ENCODE data around the gene NIPAL3. TPM values are rescaled to one million over a fixed set of nuclear protein-coding genes. Genes with fewer than 3 reads are reported as not detected.

NIPAL3 gene
- total RNA-seq, 1 experiment from 2014 or later, result 7.7 TPM

DNA sequence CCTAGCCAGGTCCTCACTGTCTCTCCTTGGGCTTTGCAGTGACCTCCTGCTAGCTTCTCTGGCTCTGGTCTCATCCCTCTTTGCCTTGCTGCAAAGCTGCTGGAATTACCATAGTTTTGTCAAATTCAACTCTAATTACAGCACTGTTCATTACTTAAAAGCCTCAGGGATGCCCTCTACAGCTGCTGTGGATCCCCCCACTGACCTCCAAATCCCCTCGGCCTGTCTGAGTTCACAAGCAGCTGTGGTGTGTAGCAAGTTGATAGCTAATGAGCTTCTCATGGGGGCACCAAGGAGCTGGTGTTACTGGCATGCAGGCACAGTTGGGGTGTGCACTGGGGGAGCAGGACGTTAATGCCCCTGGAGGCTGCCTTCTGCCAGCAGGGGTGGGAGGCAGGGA is 24.8 kb downstream of the NIPAL3 start:
- Histone ChIP-seq H4K8ac (replicated peaks; ENCODE audit: insufficient read length, low read depth, low read length) (no peak overlapping the region), H3K4ac (ENCODE audit: low read depth, low read length) (no peak overlapping the region), H2AFZ (ENCODE audit: low read length) (no peak overlapping the region), H2BK120ac (ENCODE audit: low read depth, low read length, poor library complexity, severe bottlenecking) (no peak overlapping the region), H3K79me2 (ENCODE audit: insufficient read depth, low read length) (no peaks in the 10 kb centered on the region), H2AK5ac (ENCODE audit: insufficient read length, low read length) (no peak overlapping the region), H2BK15ac (ENCODE audit: low read depth, low read length) (no peak overlapping the region), H3K14ac (ENCODE audit: insufficient read depth, low read length) (no peak overlapping the region), H4K20me1 (ENCODE audit: control insufficient read depth, insufficient read depth, insufficient read length) (no peaks in the 10 kb centered on the region), H2BK5ac (ENCODE audit: insufficient read length, low read length) (no peak overlapping the region), H4K5ac (ENCODE audit: insufficient read length, low read depth, low read length) (no peak overlapping the region), H2BK20ac (ENCODE audit: low read depth, low read length, poor library complexity, severe bottlenecking) (no peak overlapping the region), H3K23ac (ENCODE audit: insufficient read length, low read depth, low read length) (no peak overlapping the region), H3K27ac (ENCODE audit: insufficient read length, low read depth, low read length) (no peak overlapping the region), H3K79me1 (ENCODE audit: insufficient read depth, low read depth, low read length, poor library complexity, severe bottlenecking) (no peaks in the 10 kb centered on the region), H2BK12ac (ENCODE audit: insufficient read length, low read depth, low read length) (no peak overlapping the region), H3K4me2 (ENCODE audit: insufficient read depth, insufficient read length, low read length) (no peak overlapping the region), H3K23me2 (ENCODE audit: insufficient read length, low read depth, low read length, poor library complexity, severe bottlenecking) (no peaks in the 10 kb centered on the region), H3T11ph (ENCODE audit: low read length) (no peak overlapping the region), H3K18ac (ENCODE audit: insufficient read length, low read depth, low read length) (no peak overlapping the region), H4K91ac (ENCODE audit: insufficient read length, low read depth, low read length) (no peak overlapping the region), H3K27me3 (ENCODE audit: insufficient read depth, low read length) (no peaks in the 10 kb centered on the region), H3K4me1 (ENCODE audit: insufficient read depth, low read length) (no peaks in the 10 kb centered on the region), H3K9me3 (ENCODE audit: control insufficient read depth, low read depth, low read length) (no peaks in the 10 kb centered on the region), H3K56ac (ENCODE audit: insufficient read length, low read depth, low read length) (no peak overlapping the region), H3K9ac (ENCODE audit: extremely low read depth, insufficient read length, low read length) (no peak overlapping the region)
- no peak for DNase-seq
- no peak overlapping the region for H3K4me3 Mint-ChIP-seq
- H3K27ac Mint-ChIP-seq, result peak overlapping the region in 1 of 3 experiments; percentile 78; a peak in 2 of 7 replicates
- WGBS (ENCODE audit: extremely low coverage, insufficient read length, low lambda C conversion rate), result no CpG with 5 or more reads among the region's 2 CpGs
- H3K36me3 Mint-ChIP-seq (ENCODE audit: insufficient read depth in 1 of 3, low read depth in 3 of 3), result no peaks in the 10 kb centered on the region
- H3K4me1 Mint-ChIP-seq, result peaks cover 11 to 34% of the 10 kb centered on the region in 2 experiments
- TF ChIP-seq, protein P1, sequence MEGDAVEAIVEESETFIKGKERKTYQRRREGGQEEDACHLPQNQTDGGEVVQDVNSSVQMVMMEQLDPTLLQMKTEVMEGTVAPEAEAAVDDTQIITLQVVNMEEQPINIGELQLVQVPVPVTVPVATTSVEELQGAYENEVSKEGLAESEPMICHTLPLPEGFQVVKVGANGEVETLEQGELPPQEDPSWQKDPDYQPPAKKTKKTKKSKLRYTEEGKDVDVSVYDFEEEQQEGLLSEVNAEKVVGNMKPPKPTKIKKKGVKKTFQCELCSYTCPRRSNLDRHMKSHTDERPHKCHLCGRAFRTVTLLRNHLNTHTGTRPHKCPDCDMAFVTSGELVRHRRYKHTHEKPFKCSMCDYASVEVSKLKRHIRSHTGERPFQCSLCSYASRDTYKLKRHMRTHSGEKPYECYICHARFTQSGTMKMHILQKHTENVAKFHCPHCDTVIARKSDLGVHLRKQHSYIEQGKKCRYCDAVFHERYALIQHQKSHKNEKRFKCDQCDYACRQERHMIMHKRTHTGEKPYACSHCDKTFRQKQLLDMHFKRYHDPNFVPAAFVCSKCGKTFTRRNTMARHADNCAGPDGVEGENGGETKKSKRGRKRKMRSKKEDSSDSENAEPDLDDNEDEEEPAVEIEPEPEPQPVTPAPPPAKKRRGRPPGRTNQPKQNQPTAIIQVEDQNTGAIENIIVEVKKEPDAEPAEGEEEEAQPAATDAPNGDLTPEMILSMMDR (conservative IDR thresholded peaks at IDR 0.05), result no peak
- no peaks in the 10 kb centered on the region for H3K9me3 Mint-ChIP-seq
- no peaks in the 10 kb centered on the region for H3K27me3 Mint-ChIP-seq (ENCODE audit: low read depth)

Measured in H9 (cell line).